D341Med (cell line): ENCODE results near the gene SERPINA10.
"Not testable (repeated sequence)": the region's sequence is repeated elsewhere in the genome, so short reads cannot be mapped to it uniquely, and the experiment has no call there.

Source experiments
- DNase-seq: peaks from one replicate; pipeline ENCODE4 v3.0.0; 2012; ENCODE audit warnings: low spot score

SERPINA10 gene

GRCh38 chr14:94284221-94284620 is 8.8 kb downstream of the SERPINA10 start:
- no peak for DNase-seq

GRCh38 chr14:94282991-94283723 is 9.9 kb downstream of the SERPINA10 start:
- DNase-seq, result no peak

- no peak for DNase-seq
Measured at GRCh38 chr14:94278731-94279130, 14.3 kb downstream of the SERPINA10 start.

- DNase-seq, result not testable (repeated sequence)
Measured at GRCh38 chr14:94276898-94277561, 16.0 kb downstream of the SERPINA10 start.

- no peak for DNase-seq
Measured at GRCh38 chr14:94269156-94269555, 23.9 kb downstream of the SERPINA10 start.

- not testable (repeated sequence) for DNase-seq
Measured at GRCh38 chr14:94268582-94268981, 24.5 kb downstream of the SERPINA10 start.

- DNase-seq, result no peak
Measured at GRCh38 chr14:94267352-94267751, 25.7 kb downstream of the SERPINA10 start.

GRCh38 chr14:94264195-94264594 is 28.9 kb downstream of the SERPINA10 start:
- DNase-seq, result not testable (repeated sequence)

GRCh38 chr14:94244182-94244581 is 48.9 kb downstream of the SERPINA10 start:
- no peak for DNase-seq

- DNase-seq, result no peak
Measured at GRCh38 chr14:94239406-94239805, 53.7 kb downstream of the SERPINA10 start.

- DNase-seq, result no peak
Measured at GRCh38 chr14:94237983-94238382, 55.1 kb downstream of the SERPINA10 start.

GRCh38 chr14:94237046-94237445 is 56.0 kb downstream of the SERPINA10 start:
- no peak for DNase-seq
